Uterus (tissue), 4 donors: Measurements from ENCODE around the gene CDKN2A. TPM values are rescaled to one million over a fixed set of nuclear protein-coding genes. Genes with fewer than 3 reads are reported as not detected.

Experiments used
- DNase-seq, 2 donors: peaks; one replicate each; pipeline ENCODE4 v3.0.0-alpha.2; 2019 to 2020
- H3K27ac ChIP-seq, 2 donors: fragments of 200-600 bp; sonication (generic); 1 replicate in 1 of 2; 2 replicates in 1 of 2; pipeline ENCODE4 v1.5.1; 2016 to 2018
- H3K27me3 ChIP-seq, 2 donors: fragments of 200-600 bp; sonication (generic); one replicate each; pipeline ENCODE4 v1.5.1; 2018 to 2019; ENCODE audit warnings: control low read depth in 1 of 2
- H3K36me3 ChIP-seq, 2 donors: fragments of 200-600 bp; sonication (generic); one replicate each; pipeline ENCODE4 v1.5.1; 2019; ENCODE audit warnings: control low read depth in 1 of 2
- H3K4me1 ChIP-seq, 2 donors: fragments of 200-600 bp; sonication (generic); one replicate each; pipeline ENCODE4 v1.5.1; 2018 to 2019; ENCODE audit warnings: control low read depth in 1 of 2
- H3K4me3 ChIP-seq, 2 donors: fragments of 200-600 bp; sonication (generic); 1 replicate in 1 of 2; 2 replicates in 1 of 2; pipeline ENCODE4 v1.5.1; 2018 to 2019; ENCODE audit warnings: mild to moderate bottlenecking in 1 of 2
- H3K9me3 ChIP-seq, 2 donors: fragments of 200-600 bp; sonication (generic); one replicate each; pipeline ENCODE4 v1.5.1; 2019; ENCODE audit warnings: control low read depth in 1 of 2
- POLR2A ChIP-seq, 2 donors: fragments of 450-650 bp; IDR thresholded peaks; one replicate each; pipeline ENCODE4 v1.6.1; 2016; ENCODE audit warnings: antibody characterized with exemption in 2 of 2, mild to moderate bottlenecking in 1 of 2, moderate library complexity in 1 of 2
- intact Hi-C: fragments of 100-400 bp; cut with DNase I; formaldehyde crosslinking; loops from one replicate; pipeline ENCODE4 v1.15.1; 2023; ENCODE audit warnings: low total_unique reads
- total RNA-seq, 4 donors: library from RNA; depleted of rRNA in 3 of 4; stranded (reverse); fragments of >200 nt in 3 of 4; gene quantifications; one replicate each; pipeline versions ENCODE4 v1.1.0 to v1.2.4, GENCODE V29; 2014 to 2023
- TF ChIP-seq, protein P1 (sequence below), 4 experiments: fragments of 200-600 bp in 2 of 4; fragments of 450-650 bp in 2 of 4; sonication (generic) in 2 of 4; IDR thresholded peaks; one replicate each; pipeline ENCODE4 v1.5.1; 2016 to 2019; ENCODE audit warnings: antibody characterized with exemption in 4 of 4, mild to moderate bottlenecking in 2 of 4, moderate library complexity in 1 of 4
- donor health status: DM: yes; HTN: yes; CAD: no.

The CDKN2A gene
- total RNA-seq, 4 donors from 2014 or later, result 0.88 TPM; not detected in 3

DNA sequence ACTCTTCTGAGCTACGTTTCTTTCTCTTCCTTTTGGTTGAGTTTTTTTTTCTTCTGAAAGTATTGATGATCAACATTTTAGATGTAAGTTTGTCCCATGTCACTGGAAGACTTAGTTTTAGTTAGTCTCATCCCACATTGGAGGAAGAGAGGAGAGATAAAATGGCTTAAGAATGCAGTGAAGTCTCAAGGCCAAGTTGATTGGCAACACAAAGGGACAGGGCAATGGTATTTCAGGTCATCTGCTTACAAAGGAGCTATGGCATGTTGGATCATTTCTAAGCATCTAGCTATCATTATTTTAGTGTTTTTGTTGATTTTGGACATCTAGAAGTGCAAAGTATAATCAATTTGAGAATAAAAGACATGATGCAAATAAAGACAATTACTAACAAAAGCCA, 58.6 kb downstream of the CDKN2A start:
- no peak for TF ChIP-seq POLR2A (IDR thresholded peaks at IDR 0.05)
- TF ChIP-seq, protein P1, sequence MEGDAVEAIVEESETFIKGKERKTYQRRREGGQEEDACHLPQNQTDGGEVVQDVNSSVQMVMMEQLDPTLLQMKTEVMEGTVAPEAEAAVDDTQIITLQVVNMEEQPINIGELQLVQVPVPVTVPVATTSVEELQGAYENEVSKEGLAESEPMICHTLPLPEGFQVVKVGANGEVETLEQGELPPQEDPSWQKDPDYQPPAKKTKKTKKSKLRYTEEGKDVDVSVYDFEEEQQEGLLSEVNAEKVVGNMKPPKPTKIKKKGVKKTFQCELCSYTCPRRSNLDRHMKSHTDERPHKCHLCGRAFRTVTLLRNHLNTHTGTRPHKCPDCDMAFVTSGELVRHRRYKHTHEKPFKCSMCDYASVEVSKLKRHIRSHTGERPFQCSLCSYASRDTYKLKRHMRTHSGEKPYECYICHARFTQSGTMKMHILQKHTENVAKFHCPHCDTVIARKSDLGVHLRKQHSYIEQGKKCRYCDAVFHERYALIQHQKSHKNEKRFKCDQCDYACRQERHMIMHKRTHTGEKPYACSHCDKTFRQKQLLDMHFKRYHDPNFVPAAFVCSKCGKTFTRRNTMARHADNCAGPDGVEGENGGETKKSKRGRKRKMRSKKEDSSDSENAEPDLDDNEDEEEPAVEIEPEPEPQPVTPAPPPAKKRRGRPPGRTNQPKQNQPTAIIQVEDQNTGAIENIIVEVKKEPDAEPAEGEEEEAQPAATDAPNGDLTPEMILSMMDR (IDR thresholded peaks at IDR 0.05), result no peak
- DNase-seq, result no peak
- H3K4me3 ChIP-seq, result no peak overlapping the region
- no peaks in the 10 kb centered on the region for H3K4me1 ChIP-seq
- H3K9me3 ChIP-seq, result no peaks in the 10 kb centered on the region
- H3K36me3 ChIP-seq, result no peaks in the 10 kb centered on the region
- intact Hi-C loops, result no loop called here
- H3K27me3 ChIP-seq, result no peaks in the 10 kb centered on the region
- no peak overlapping the region for H3K27ac ChIP-seq

DNA sequence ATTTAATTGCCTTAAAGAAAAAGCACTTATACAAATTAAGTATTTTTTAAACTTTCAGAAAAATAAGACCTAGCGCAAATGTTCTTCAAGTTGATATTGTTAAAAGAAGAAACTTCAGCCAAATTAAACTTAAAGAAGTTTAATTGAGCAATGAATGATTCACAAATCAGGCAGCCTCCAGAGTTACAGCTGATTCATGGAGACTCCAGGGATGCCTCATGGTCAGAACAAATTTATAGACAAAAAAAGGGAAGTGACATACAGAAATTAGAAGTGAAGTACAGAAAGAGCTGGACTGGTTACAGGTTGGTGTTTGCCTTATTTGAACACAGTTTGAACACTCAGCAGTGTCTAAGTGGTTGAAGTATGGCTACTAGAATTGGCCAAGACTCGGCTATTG, 60.3 kb downstream of the CDKN2A start:
- H3K9me3 ChIP-seq, result no peaks in the 10 kb centered on the region
- H3K4me3 ChIP-seq, result no peak overlapping the region
- H3K27ac ChIP-seq, result no peak overlapping the region
- no peak for DNase-seq
- intact Hi-C loops, result no loop called here
- no peaks in the 10 kb centered on the region for H3K27me3 ChIP-seq
- no peak for TF ChIP-seq POLR2A (IDR thresholded peaks at IDR 0.05)
- TF ChIP-seq, protein P1 (IDR thresholded peaks at IDR 0.05), result no peak
- no peaks in the 10 kb centered on the region for H3K36me3 ChIP-seq
- no peaks in the 10 kb centered on the region for H3K4me1 ChIP-seq

DNA sequence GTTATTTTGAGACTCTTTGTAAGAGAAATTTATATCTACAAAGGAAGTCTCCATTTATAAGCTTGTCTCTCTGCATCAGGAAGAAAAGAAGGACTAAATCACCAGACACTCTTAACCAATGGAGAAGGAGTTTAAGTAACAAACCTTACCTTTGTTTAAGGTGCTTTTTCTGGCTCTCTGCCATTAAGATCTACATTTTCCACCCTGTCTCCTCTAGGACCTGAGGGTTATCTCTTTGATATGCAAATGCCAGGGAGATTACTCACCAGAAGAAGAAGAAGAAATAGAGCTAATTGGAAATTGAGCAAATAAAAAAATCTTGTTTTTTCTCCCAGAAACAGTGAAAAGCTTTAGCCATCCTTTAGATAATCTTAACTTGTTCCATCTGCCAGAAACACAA, 60.9 kb downstream of the CDKN2A start:
- Histone ChIP-seq H3K4me3 (no peak overlapping the region), H3K4me1 (no peaks in the 10 kb centered on the region), H3K9me3 (no peaks in the 10 kb centered on the region), H3K27ac (no peak overlapping the region), H3K36me3 (no peaks in the 10 kb centered on the region), H3K27me3 (no peaks in the 10 kb centered on the region)
- no peak for TF ChIP-seq POLR2A (IDR thresholded peaks at IDR 0.05)
- TF ChIP-seq, protein P1 (IDR thresholded peaks at IDR 0.05), result no peak
- DNase-seq, result no peak
- intact Hi-C loops, result no loop called here

DNA sequence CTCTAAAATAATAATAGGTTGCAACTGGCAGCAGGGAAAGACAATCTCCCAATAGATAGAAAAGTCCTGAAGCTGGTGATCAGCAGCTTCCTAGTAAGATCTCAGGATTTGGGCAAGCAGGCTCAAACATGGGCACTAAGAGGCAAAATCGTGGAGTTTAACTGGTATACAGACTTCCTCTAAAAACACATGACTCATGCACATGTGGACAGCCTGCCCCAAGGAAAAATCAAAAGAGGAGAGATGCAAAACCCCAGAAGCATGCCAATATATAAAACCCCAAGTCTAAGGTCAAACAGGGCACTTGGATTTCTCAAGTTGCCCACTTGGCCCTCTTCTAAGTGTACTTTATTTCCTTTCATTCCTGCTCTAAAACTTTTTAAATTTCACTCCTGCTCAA, 62.8 kb downstream of the CDKN2A start:
- Histone ChIP-seq H3K9me3 (no peaks in the 10 kb centered on the region), H3K4me3 (no peak overlapping the region), H3K4me1 (no peaks in the 10 kb centered on the region), H3K36me3 (no peaks in the 10 kb centered on the region), H3K27ac (no peak overlapping the region), H3K27me3 (no peaks in the 10 kb centered on the region)
- no peak for DNase-seq
- no peak for TF ChIP-seq POLR2A (IDR thresholded peaks at IDR 0.05)
- TF ChIP-seq, protein P1 (IDR thresholded peaks at IDR 0.05), result no peak
- intact Hi-C loops, result no loop called here

DNA sequence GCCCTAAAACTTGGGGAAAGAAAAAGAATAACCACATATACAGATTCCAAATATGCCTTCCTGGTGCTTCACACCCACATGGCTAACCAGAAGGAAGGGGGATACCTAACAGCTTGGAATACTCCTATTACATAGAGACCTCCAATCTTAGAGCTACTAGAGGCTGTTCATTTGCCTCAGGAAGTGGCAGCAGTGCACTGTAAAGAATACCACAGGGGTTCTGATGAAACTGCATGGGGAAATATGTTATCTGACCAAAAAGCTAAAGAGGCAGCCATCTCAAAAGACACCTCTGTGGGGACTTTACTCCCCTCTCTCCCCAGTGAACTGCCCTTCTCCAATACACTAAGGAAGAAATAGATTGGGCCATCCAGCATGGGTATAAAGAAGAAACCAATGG, 66.4 kb downstream of the CDKN2A start:
- no peaks in the 10 kb centered on the region for H3K27me3 ChIP-seq
- no peaks in the 10 kb centered on the region for H3K4me1 ChIP-seq
- H3K36me3 ChIP-seq, result no peaks in the 10 kb centered on the region
- no peak for DNase-seq
- TF ChIP-seq, protein P1 (IDR thresholded peaks at IDR 0.05), result no peak
- no peak for TF ChIP-seq POLR2A (IDR thresholded peaks at IDR 0.05)
- intact Hi-C loops, result no loop called here
- H3K9me3 ChIP-seq, result no peaks in the 10 kb centered on the region
- H3K4me3 ChIP-seq, result no peak overlapping the region
- no peak overlapping the region for H3K27ac ChIP-seq
